ENCODE results near the gene CRB1.
A peak's percentile ranks its signal among the peaks of the same experiment; 100 is the strongest.

Gene CRB1

DNA sequence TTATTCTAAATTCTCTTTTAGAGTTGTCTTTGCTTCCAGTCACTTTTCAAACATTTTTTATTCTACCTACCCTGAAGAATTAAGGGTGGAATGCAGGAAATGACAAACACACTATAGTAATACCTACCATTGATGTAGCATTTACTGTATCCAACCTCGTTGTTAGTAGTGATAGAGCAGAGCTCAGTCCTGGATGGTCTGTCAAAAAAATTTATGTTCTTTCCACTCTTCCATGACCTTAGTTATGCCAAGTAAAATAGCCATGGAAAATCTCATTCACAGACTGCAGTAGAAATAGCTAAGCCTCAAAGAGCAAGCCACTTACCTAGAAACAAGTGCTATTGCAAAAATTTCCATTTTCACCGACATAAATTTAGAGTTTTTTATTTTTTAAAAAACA is 74.6 kb downstream of the CRB1 start:
- H3K4me3 ChIP-seq (ENCODE audit: low read length in 2 of 2) = no peak overlapping the region
- H3K18ac ChIP-seq (ENCODE audit: low read length) = no peak overlapping the region
- H2AFZ ChIP-seq (ENCODE audit: low read length) = no peak overlapping the region
- no peak overlapping the region for H3K4me2 ChIP-seq (ENCODE audit: insufficient read depth, low read length, poor library complexity, severe bottlenecking)
- H3K27ac ChIP-seq (replicated peaks; ENCODE audit: low read length) = no peak overlapping the region
- no peaks in the 10 kb centered on the region for H3K9me3 ChIP-seq (replicated peaks in 1 of 2; ENCODE audit: control insufficient read depth in 2 of 2, insufficient read depth in 1 of 2, low read depth in 1 of 2, low read length in 2 of 2)
- no peak overlapping the region for H2BK12ac ChIP-seq (ENCODE audit: low read length)
- H2AK5ac ChIP-seq (ENCODE audit: low read depth, low read length) = no peak overlapping the region
- H3K4me1 ChIP-seq (ENCODE audit: control insufficient read depth in 2 of 2, insufficient read depth in 1 of 2, low read depth in 1 of 2, low read length in 2 of 2) = peaks cover 0 to 3% of the 10 kb centered on the region in 2 donors
- H3K79me1 ChIP-seq (ENCODE audit: low read depth, low read length) = no peaks in the 10 kb centered on the region
- H4K8ac ChIP-seq (ENCODE audit: low read depth, low read length) = no peak overlapping the region
- no CpG with 5 or more reads among the region's 2 CpGs for WGBS, 2 donors (ENCODE audit: extremely low coverage in 2 of 2, insufficient read length in 2 of 2, insufficient replicate concordance in 1 of 2)
- H2BK15ac ChIP-seq (ENCODE audit: low read length) = no peak overlapping the region
- DNase-seq (ENCODE audit: low spot score) = no peak
- no peak overlapping the region for H2BK120ac ChIP-seq (ENCODE audit: low read depth, low read length)
- no peak overlapping the region for H3K14ac ChIP-seq (ENCODE audit: low read length)
- no peak overlapping the region for H2BK5ac ChIP-seq (ENCODE audit: low read length)
- no peaks in the 10 kb centered on the region for H3K27me3 ChIP-seq (ENCODE audit: control insufficient read depth in 3 of 3, insufficient read depth in 3 of 3, low read depth in 1 of 3, low read length in 3 of 3)
- H3K23ac ChIP-seq (ENCODE audit: low read depth, low read length, poor library complexity) = no peak overlapping the region
- no peak overlapping the region for H3K9ac ChIP-seq (ENCODE audit: low read depth, low read length, poor library complexity)
- H3K36me3 ChIP-seq (replicated peaks in 1 of 2; ENCODE audit: control insufficient read depth in 2 of 2, insufficient read depth in 2 of 2, low read length in 2 of 2) = no peaks in the 10 kb centered on the region
- H4K91ac ChIP-seq (ENCODE audit: low read depth, low read length, poor library complexity) = no peak overlapping the region
- no peak overlapping the region for H3K4ac ChIP-seq (ENCODE audit: low read length)

DNA sequence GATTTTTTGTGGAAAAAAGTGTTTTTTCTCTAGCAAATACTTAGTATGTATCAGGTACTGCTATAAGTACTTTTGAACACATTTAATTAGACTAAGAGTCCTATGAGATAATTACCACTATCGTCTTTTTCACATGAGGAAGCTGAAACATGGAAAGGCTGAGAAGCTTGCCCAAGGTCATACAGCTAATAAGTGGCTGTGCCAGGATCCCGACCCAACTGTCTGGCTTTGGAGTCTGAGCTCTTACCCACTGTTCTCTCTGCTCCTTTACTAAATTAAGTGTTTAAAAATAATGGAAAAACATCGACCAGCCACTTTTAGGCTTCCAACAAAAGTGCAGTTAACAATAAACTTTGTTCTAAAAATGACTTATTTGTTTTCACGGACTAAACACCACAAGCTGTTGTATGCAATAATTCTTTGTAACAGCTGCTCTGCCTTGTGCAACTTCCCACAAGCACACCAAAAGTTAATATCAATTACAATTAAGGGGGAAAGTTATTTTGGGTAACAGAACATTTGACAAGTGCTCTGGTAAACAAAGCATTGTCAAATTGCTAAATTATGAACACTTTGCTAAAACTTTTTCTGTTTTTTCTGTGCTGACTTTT is 75.7 kb downstream of the CRB1 start:
- no peak overlapping the region for H4K8ac ChIP-seq (ENCODE audit: low read depth, low read length)
- H3K14ac ChIP-seq (ENCODE audit: low read length) = no peak overlapping the region
- H2BK12ac ChIP-seq (ENCODE audit: low read length) = no peak overlapping the region
- H4K91ac ChIP-seq (ENCODE audit: low read depth, low read length, poor library complexity) = no peak overlapping the region
- H3K27me3 ChIP-seq (ENCODE audit: control insufficient read depth in 3 of 3, insufficient read depth in 3 of 3, low read depth in 1 of 3, low read length in 3 of 3) = no peaks in the 10 kb centered on the region
- H3K9ac ChIP-seq (ENCODE audit: low read depth, low read length, poor library complexity) = no peak overlapping the region
- no peak overlapping the region for H3K18ac ChIP-seq (ENCODE audit: low read length)
- H2AFZ ChIP-seq (ENCODE audit: low read length) = no peak overlapping the region
- no peak for DNase-seq (ENCODE audit: low spot score)
- no peak overlapping the region for H2BK120ac ChIP-seq (ENCODE audit: low read depth, low read length)
- H3K9me3 ChIP-seq (replicated peaks in 1 of 2; ENCODE audit: control insufficient read depth in 2 of 2, insufficient read depth in 1 of 2, low read depth in 1 of 2, low read length in 2 of 2) = no peaks in the 10 kb centered on the region
- H3K4me3 ChIP-seq (ENCODE audit: low read length in 2 of 2) = no peak overlapping the region
- no peak overlapping the region for H2BK15ac ChIP-seq (ENCODE audit: low read length)
- no peaks in the 10 kb centered on the region for H3K36me3 ChIP-seq (replicated peaks in 1 of 2; ENCODE audit: control insufficient read depth in 2 of 2, insufficient read depth in 2 of 2, low read length in 2 of 2)
- no peaks in the 10 kb centered on the region for H3K79me1 ChIP-seq (ENCODE audit: low read depth, low read length)
- H3K4me1 ChIP-seq (ENCODE audit: control insufficient read depth in 2 of 2, insufficient read depth in 1 of 2, low read depth in 1 of 2, low read length in 2 of 2) = peaks cover 0 to 3% of the 10 kb centered on the region in 2 donors
- H3K4me2 ChIP-seq (ENCODE audit: insufficient read depth, low read length, poor library complexity, severe bottlenecking) = no peak overlapping the region
- no peak overlapping the region for H3K27ac ChIP-seq (replicated peaks; ENCODE audit: low read length)
- no CpG with 5 or more reads among the region's 4 CpGs for WGBS, 2 donors (ENCODE audit: extremely low coverage in 2 of 2, insufficient read length in 2 of 2, insufficient replicate concordance in 1 of 2)
- H3K23ac ChIP-seq (ENCODE audit: low read depth, low read length, poor library complexity) = no peak overlapping the region
- no peak overlapping the region for H2BK5ac ChIP-seq (ENCODE audit: low read length)
- H3K4ac ChIP-seq (ENCODE audit: low read length) = no peak overlapping the region
- H2AK5ac ChIP-seq (ENCODE audit: low read depth, low read length) = no peak overlapping the region

DNA sequence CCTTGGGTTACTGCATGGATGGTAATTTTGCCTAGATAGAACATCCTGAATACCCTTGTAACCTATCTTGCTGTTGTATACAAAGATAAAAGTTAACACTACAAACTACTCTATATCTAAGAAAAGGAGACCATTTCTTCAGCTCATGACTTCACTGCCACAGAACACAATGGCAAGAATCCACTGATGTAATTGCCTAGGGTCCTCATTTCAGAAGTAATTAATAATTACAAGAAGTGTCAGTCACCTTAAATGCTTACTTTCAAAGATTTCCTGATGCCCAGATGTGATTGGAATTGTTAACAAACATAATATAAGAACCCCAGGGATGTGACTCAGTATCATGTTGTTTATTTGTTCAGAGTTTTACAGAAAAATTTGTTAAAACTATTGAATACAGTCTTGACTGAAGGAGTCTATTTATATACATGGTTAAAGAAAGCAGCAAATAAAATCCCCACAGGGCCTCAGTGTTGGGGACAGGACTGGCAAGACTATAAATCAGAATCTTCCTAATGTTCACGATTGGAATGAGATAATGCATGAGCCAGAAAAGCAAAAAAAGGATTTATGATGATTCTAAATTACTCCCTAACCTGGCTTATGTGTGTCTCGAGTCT is 83.9 kb downstream of the CRB1 start:
- H3K9ac ChIP-seq (ENCODE audit: low read depth, low read length, poor library complexity) = no peak overlapping the region
- no CpG with 5 or more reads among the region's 2 CpGs for WGBS, 2 donors (ENCODE audit: extremely low coverage in 2 of 2, insufficient read length in 2 of 2, insufficient replicate concordance in 1 of 2)

DNA sequence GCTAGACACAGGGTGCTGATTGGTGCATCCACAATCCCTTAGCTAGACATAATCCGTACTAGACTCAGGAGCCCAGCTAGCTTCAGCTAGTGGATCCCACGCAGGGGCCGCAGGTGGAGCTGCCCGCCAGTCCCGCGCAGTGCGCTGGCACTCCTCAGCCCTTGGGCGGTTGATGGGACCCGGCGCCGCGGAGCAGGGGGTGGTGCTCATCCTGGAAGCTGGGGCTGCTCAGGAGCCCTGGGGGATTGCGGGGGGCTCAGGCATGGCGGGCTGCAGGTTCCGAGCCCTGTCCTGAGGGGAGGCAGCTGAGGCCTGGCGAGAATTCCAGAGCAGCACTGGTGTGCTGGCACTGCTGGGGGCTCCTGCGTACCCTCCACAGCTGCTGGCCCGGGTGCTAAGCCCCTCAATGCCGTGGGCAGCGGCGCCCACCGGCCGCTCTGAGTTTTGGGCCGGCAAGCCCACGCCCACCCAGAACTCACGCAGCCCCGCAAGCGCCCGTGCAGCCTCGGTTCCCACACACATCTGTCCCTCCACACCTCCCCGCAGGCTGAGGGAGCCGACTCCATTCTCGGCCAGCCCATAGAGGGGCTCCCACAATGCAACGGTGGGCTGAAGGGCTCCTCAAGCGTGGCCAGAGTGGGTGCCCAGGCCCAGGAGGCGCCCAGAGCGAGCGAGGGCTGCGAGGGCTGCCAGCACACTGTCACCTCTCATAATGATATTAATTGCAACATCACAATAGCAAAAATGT is 87.4 kb downstream of the CRB1 start:
- Histone ChIP-seq H2BK120ac (ENCODE audit: low read depth, low read length) (no peak overlapping the region), H2AFZ (ENCODE audit: low read length) (no peak overlapping the region), H3K14ac (ENCODE audit: low read length) (no peak overlapping the region), H3K4me1 (ENCODE audit: control insufficient read depth in 2 of 2, insufficient read depth in 1 of 2, low read depth in 1 of 2, low read length in 2 of 2) (peaks cover 0 to 1% of the 10 kb centered on the region in 2 donors), H2BK15ac (ENCODE audit: low read length) (no peak overlapping the region), H2AK5ac (ENCODE audit: low read depth, low read length) (no peak overlapping the region), H3K18ac (ENCODE audit: low read length) (no peak overlapping the region), H3K4me3 (ENCODE audit: low read length in 2 of 2) (no peak overlapping the region), H2BK5ac (ENCODE audit: low read length) (no peak overlapping the region), H4K8ac (ENCODE audit: low read depth, low read length) (peak overlapping the region; percentile 43), H3K36me3 (replicated peaks in 1 of 2; ENCODE audit: control insufficient read depth in 2 of 2, insufficient read depth in 2 of 2, low read length in 2 of 2) (no peaks in the 10 kb centered on the region), H2BK12ac (ENCODE audit: low read length) (no peak overlapping the region), H3K4me2 (ENCODE audit: insufficient read depth, low read length, poor library complexity, severe bottlenecking) (no peak overlapping the region), H3K27ac (replicated peaks; ENCODE audit: low read length) (no peak overlapping the region), H3K27me3 (ENCODE audit: control insufficient read depth in 3 of 3, insufficient read depth in 3 of 3, low read depth in 1 of 3, low read length in 3 of 3) (no peaks in the 10 kb centered on the region), H4K91ac (ENCODE audit: low read depth, low read length, poor library complexity) (no peak overlapping the region), H3K23ac (ENCODE audit: low read depth, low read length, poor library complexity) (no peak overlapping the region), H3K4ac (ENCODE audit: low read length) (no peak overlapping the region), H3K79me1 (ENCODE audit: low read depth, low read length) (no peaks in the 10 kb centered on the region), H3K9me3 (replicated peaks in 1 of 2; ENCODE audit: control insufficient read depth in 2 of 2, insufficient read depth in 1 of 2, low read depth in 1 of 2, low read length in 2 of 2) (no peaks in the 10 kb centered on the region), H3K9ac (ENCODE audit: low read depth, low read length, poor library complexity) (no peak overlapping the region)
- no CpG with 5 or more reads among the region's 39 CpGs for whole genome bisulfite sequencing, 2 donors (ENCODE audit: extremely low coverage in 2 of 2, insufficient read length in 2 of 2, insufficient replicate concordance in 1 of 2)
- no peak for DNase-seq (ENCODE audit: low spot score)

More for the DNA sequence above, 83.9 kb downstream of the CRB1 start:
- H2AK5ac ChIP-seq (ENCODE audit: low read depth, low read length) = no peak overlapping the region
- H3K4me1 ChIP-seq (ENCODE audit: control insufficient read depth in 2 of 2, insufficient read depth in 1 of 2, low read depth in 1 of 2, low read length in 2 of 2) = peaks cover 0 to 1% of the 10 kb centered on the region in 2 donors
- H3K27me3 ChIP-seq (ENCODE audit: control insufficient read depth in 3 of 3, insufficient read depth in 3 of 3, low read depth in 1 of 3, low read length in 3 of 3) = no peaks in the 10 kb centered on the region
- H3K4me2 ChIP-seq (ENCODE audit: insufficient read depth, low read length, poor library complexity, severe bottlenecking) = no peak overlapping the region
- H3K27ac ChIP-seq (replicated peaks; ENCODE audit: low read length) = no peak overlapping the region
- no peak overlapping the region for H2BK120ac ChIP-seq (ENCODE audit: low read depth, low read length)
- no peak overlapping the region for H2BK12ac ChIP-seq (ENCODE audit: low read length)
- no peaks in the 10 kb centered on the region for H3K79me1 ChIP-seq (ENCODE audit: low read depth, low read length)
- H3K23ac ChIP-seq (ENCODE audit: low read depth, low read length, poor library complexity) = no peak overlapping the region
- no peak overlapping the region for H2BK15ac ChIP-seq (ENCODE audit: low read length)
- H4K91ac ChIP-seq (ENCODE audit: low read depth, low read length, poor library complexity) = no peak overlapping the region
- H3K14ac ChIP-seq (ENCODE audit: low read length) = no peak overlapping the region
- H2BK5ac ChIP-seq (ENCODE audit: low read length) = no peak overlapping the region
- H3K9me3 ChIP-seq (replicated peaks in 1 of 2; ENCODE audit: control insufficient read depth in 2 of 2, insufficient read depth in 1 of 2, low read depth in 1 of 2, low read length in 2 of 2) = no peaks in the 10 kb centered on the region
- H2AFZ ChIP-seq (ENCODE audit: low read length) = no peak overlapping the region
- DNase-seq (ENCODE audit: low spot score) = no peak
- no peak overlapping the region for H3K18ac ChIP-seq (ENCODE audit: low read length)
- H3K4me3 ChIP-seq (ENCODE audit: low read length in 2 of 2) = no peak overlapping the region
- no peaks in the 10 kb centered on the region for H3K36me3 ChIP-seq (replicated peaks in 1 of 2; ENCODE audit: control insufficient read depth in 2 of 2, insufficient read depth in 2 of 2, low read length in 2 of 2)
- H4K8ac ChIP-seq (ENCODE audit: low read depth, low read length) = no peak overlapping the region
- no peak overlapping the region for H3K4ac ChIP-seq (ENCODE audit: low read length)
